Activated CD4-positive, alpha-beta T cell treated with anti-CD3 and anti-CD28 coated beads, Interleukin-2, amount 10 ng/mL, durations not matched to agents 7 days and 5 days (primary cell): Measurements from ENCODE around the gene GJB3. TPM values are rescaled to one million over a fixed set of nuclear protein-coding genes. Genes with fewer than 3 reads are reported as not detected.
"Not testable (repeated sequence)": the region's sequence is repeated elsewhere in the genome, so short reads cannot be mapped to it uniquely, and the experiment has no call there.

Experiments
- CTCF ChIA-PET: fragments of 350-600 bp; sonication (Branson Sonifier 250); formaldehyde crosslinking; loops from one replicate; lab custom pipeline; 2021; ENCODE audit warnings: antibody characterized with exemption; lab: Charles Lee
- POLR2A ChIA-PET: fragments of 350-600 bp; sonication (Branson Sonifier 250); formaldehyde crosslinking; loops from one replicate; lab custom pipeline; 2021; ENCODE audit warnings: antibody characterized with exemption; lab: Charles Lee
- DNase-seq: peaks from one replicate; pipeline ENCODE4 v3.0.0-alpha.2; 2020
- H3K27ac Mint-ChIP-seq: one replicate; pipeline ENCODE4 v1.8.0; 2021; ENCODE audit warnings: mild to moderate bottlenecking, moderate library complexity, mixed read lengths
- H3K27me3 Mint-ChIP-seq: one replicate; pipeline ENCODE4 v1.8.0; 2021; ENCODE audit warnings: mixed read lengths
- H3K36me3 Mint-ChIP-seq: one replicate; pipeline ENCODE4 v1.8.0; 2021; ENCODE audit warnings: low read depth, mixed read lengths
- H3K4me1 Mint-ChIP-seq: one replicate; pipeline ENCODE4 v1.8.0; 2021; ENCODE audit warnings: mixed read lengths
- H3K4me3 Mint-ChIP-seq: one replicate; pipeline ENCODE4 v1.8.0; 2021; ENCODE audit warnings: mild to moderate bottlenecking, moderate library complexity, mixed read lengths
- H3K9me3 Mint-ChIP-seq: one replicate; pipeline ENCODE4 v1.8.0; 2021; ENCODE audit warnings: mixed read lengths
- total RNA-seq, 2 experiments: library from RNA; stranded (reverse); gene quantifications; one replicate each; pipeline ENCODE4 v1.2.3, GENCODE V29; 2021

The GJB3 gene
- total RNA-seq, 2 experiments from 2014 or later: not detected

DNA sequence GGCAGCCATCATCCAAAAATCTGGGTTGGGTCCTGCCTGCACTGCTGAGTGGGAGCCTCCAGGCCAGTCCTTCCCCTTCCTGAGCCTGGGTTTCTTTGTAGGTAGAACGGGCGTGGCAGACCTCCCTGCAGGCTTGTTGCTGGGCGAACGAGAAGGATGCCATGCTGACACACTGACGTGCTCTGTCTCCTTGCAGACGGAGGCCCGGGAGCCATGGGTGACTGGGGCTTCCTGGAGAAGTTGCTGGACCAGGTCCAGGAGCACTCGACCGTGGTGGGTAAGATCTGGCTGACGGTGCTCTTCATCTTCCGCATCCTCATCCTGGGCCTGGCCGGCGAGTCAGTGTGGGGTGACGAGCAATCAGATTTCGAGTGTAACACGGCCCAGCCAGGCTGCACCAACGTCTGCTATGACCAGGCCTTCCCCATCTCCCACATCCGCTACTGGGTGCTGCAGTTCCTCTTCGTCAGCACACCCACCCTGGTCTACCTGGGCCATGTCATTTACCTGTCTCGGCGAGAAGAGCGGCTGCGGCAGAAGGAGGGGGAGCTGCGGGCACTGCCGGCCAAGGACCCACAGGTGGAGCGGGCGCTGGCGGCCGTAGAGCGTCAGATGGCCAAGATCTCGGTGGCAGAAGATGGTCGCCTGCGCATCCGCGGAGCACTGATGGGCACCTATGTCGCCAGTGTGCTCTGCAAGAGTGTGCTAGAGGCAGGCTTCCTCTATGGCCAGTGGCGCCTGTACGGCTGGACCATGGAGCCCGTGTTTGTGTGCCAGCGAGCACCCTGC lies 13.2 kb downstream of the GJB3 start:
- POLR2A ChIA-PET: no interaction called here
- DNase-seq: no peak

DNA sequence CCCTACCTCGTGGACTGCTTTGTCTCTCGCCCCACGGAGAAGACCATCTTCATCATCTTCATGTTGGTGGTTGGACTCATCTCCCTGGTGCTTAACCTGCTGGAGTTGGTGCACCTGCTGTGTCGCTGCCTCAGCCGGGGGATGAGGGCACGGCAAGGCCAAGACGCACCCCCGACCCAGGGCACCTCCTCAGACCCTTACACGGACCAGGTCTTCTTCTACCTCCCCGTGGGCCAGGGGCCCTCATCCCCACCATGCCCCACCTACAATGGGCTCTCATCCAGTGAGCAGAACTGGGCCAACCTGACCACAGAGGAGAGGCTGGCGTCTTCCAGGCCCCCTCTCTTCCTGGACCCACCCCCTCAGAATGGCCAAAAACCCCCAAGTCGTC lies 13.8 kb downstream of the GJB3 start:
- H3K4me3 Mint-ChIP-seq: no peak overlapping the region
- no peaks in the 10 kb centered on the region for H3K9me3 Mint-ChIP-seq
- H3K27me3 Mint-ChIP-seq: peaks cover 5% of the 10 kb centered on the region
- ChIA-PET POLR2A (no interaction called here), CTCF (interaction anchor here (1.0 kb wide), 1 partner anchor 58 kb away, joined by 3 read pairs; no protein-coding TSS in a partner anchor)
- no peak for DNase-seq
- H3K36me3 Mint-ChIP-seq: no peaks in the 10 kb centered on the region
- peaks cover 8% of the 10 kb centered on the region for H3K4me1 Mint-ChIP-seq
- no peak overlapping the region for H3K27ac Mint-ChIP-seq

More for the DNA sequence above, 13.2 kb downstream of the GJB3 start:
- no peak overlapping the region for H3K4me3 Mint-ChIP-seq
- H3K4me1 Mint-ChIP-seq: peaks cover 8% of the 10 kb centered on the region
- CTCF ChIA-PET: no interaction called here
- no peaks in the 10 kb centered on the region for H3K9me3 Mint-ChIP-seq
- peaks cover 5% of the 10 kb centered on the region for H3K27me3 Mint-ChIP-seq
- no peak overlapping the region for H3K27ac Mint-ChIP-seq
- no peaks in the 10 kb centered on the region for H3K36me3 Mint-ChIP-seq

DNA sequence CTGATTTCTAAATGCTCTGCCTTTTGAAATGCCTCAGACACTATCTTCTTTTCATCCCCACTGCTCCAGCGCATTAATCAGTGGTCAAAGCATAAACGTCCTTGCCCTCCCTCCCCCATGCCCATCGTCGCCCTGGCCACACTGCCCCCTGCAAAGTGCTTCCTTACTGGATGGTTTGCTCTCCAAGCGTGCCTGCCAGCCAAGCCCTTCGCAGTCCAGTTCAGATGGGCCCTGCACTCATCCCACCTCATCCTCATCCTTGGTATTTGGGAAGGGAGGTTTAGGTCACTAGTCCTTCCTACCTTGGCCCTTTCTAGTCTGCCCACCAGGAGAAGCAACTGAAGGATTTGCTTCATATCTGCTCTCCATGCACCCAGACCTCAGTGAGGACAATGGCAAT lies 14.9 kb downstream of the GJB3 start:
- Mint-ChIP-seq H3K27ac (no peak overlapping the region), H3K36me3 (no peaks in the 10 kb centered on the region), H3K4me1 (peaks cover 8% of the 10 kb centered on the region), H3K9me3 (no peaks in the 10 kb centered on the region), H3K27me3 (peaks cover 5% of the 10 kb centered on the region), H3K4me3 (no peak overlapping the region)
- POLR2A ChIA-PET: no interaction called here
- DNase-seq: no peak
- CTCF ChIA-PET: interaction anchor here (1.0 kb wide), 1 partner anchor 57 kb away, joined by 3 read pairs; no protein-coding TSS in a partner anchor

DNA sequence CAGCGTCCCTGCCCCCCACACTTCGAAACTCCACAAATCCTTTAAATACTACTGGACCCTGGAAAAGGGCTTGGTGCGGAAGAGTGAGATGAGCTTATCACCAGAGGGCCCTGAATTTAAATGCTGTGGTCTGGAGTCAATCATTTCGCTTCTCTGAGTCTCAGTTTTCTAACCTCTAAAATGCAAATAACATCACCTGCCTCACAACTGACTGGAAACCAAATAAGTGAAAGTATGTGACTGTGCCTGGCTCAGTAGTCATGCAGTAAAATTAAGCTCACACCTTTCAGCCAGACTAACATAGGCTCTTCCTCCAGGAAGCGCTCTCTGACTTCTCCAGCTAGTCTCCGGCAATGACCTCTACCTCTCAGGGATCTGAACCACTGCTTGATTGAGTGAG lies 16.0 kb downstream of the GJB3 start:
- H3K4me1 Mint-ChIP-seq: peaks cover 8% of the 10 kb centered on the region
- no peak for DNase-seq
- no peak overlapping the region for H3K4me3 Mint-ChIP-seq
- no peaks in the 10 kb centered on the region for H3K36me3 Mint-ChIP-seq
- H3K27me3 Mint-ChIP-seq: peaks cover 5% of the 10 kb centered on the region
- ChIA-PET CTCF (interaction anchor here (1.3 to 1.6 kb wide), 2 partner anchors 55 to 56 kb away, joined by 4 to 5 read pairs; no protein-coding TSS in a partner anchor), POLR2A (no interaction called here)
- H3K9me3 Mint-ChIP-seq: no peaks in the 10 kb centered on the region
- peak overlapping the region; percentile 46 for H3K27ac Mint-ChIP-seq

DNA sequence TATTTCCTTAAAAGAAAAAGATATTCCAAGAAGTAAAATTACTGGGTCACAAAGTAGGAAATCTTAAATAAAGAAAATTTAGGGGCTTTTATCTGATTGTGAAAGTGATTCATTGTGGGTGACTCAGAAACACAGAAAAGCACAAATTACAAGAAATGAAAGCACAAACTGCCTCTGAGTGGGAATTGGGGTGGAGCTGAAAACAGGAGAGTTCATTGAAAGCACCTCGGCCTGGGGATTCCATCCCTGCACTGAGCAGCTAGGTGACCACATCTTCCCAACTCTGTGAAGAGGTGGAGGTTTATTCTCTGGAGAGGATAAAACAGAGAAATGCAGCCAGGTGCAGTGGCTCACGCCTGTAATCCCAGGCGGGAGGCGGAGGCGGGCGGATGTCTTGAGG lies 19.2 kb downstream of the GJB3 start:
- DNase-seq: no peak
- H3K27me3 Mint-ChIP-seq: no peaks in the 10 kb centered on the region
- peaks cover 4% of the 10 kb centered on the region for H3K4me1 Mint-ChIP-seq
- ChIA-PET POLR2A (no interaction called here), CTCF (no interaction called here)
- H3K4me3 Mint-ChIP-seq: no peak overlapping the region
- H3K36me3 Mint-ChIP-seq: no peaks in the 10 kb centered on the region
- H3K27ac Mint-ChIP-seq: no peak overlapping the region
- peaks cover 5% of the 10 kb centered on the region for H3K9me3 Mint-ChIP-seq

DNA sequence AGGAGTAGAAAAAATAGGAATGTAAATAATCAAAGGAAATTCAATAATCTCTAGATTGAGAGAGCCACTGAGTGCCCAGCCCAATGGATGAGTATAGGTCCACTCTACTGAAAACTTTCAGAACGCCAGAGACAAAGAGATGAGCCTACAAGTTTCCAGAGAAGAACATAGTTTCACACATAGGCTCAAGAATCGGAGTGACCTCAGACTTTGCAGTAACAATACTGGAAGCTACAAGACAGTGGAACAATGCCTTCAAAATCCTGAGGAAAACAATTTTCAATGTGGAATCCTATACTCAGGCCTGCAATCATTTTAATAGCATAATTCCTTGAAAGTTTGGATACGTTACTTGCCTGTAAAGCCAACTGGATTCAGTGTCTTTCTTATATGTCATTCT lies 22.8 kb downstream of the GJB3 start:
- POLR2A ChIA-PET: no interaction called here
- Mint-ChIP-seq H3K27ac (no peak overlapping the region), H3K4me3 (no peak overlapping the region), H3K9me3 (peaks cover 5% of the 10 kb centered on the region), H3K4me1 (peaks cover 2% of the 10 kb centered on the region), H3K27me3 (no peaks in the 10 kb centered on the region), H3K36me3 (no peaks in the 10 kb centered on the region)
- DNase-seq: no peak
- CTCF ChIA-PET: no interaction called here

DNA sequence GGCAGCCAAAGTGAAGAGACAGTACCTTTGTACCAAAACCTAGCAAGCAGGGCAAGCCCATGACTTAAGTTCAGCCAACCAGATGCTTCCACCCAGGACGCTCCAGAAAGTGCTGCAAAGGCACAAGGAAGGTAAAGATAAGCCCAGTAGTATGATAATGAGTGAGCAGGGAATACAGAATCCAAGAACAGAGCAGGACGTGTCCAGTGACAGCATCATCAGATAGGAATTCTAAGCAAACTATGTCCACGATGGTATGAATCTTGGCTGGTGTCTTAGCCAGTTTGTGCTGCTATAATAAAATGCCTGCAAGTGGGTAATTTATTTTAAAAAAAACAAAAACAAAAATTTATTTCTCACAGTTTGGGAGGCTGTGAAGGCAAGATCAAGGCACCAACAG lies 25.4 kb downstream of the GJB3 start:
- ChIA-PET POLR2A (no interaction called here), CTCF (no interaction called here)
- H3K9me3 Mint-ChIP-seq: peaks cover 8% of the 10 kb centered on the region
- no peak overlapping the region for H3K27ac Mint-ChIP-seq
- no peak for DNase-seq
- H3K4me3 Mint-ChIP-seq: no peak overlapping the region
- H3K4me1 Mint-ChIP-seq: peaks cover 2% of the 10 kb centered on the region
- no peaks in the 10 kb centered on the region for H3K36me3 Mint-ChIP-seq
- no peaks in the 10 kb centered on the region for H3K27me3 Mint-ChIP-seq

DNA sequence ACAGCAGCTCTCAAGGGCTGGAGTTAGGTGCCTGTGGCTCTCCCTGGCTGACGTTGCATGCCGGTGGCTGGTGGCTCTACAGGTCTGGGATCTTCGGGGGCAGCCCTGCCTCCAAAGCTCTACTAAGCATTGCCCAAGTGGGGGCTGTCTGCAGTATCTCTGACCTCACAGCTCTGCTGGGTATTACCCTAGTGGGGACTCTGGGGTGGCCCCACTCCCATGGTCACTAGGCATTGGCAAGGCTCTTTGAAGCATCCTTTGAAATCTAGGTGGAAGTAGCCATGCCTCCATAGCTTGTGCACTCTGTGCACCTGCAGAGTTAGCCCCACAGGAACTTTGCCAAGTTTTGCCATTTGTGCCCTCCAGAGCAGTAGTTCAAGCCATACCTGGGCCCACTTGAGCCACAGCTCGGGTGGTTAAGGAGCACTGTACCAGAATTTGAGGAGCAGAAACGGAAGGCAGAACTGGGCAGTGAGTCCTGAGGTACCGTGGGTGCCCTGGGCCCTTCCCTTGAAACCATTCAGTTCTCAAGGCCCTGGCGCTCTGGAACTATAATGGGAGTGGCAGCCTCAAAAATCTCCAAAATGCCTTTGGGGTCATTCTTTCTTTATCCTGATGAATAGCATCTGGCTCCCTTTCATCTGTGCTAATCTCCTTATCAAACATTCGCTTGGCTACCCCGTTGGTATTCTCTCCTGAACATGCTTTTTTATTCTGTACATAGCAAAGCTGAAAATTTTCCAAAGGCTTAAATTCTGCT lies 27.2 kb downstream of the GJB3 start:
- Mint-ChIP-seq H3K9me3 (peaks cover 8% of the 10 kb centered on the region), H3K27me3 (no peaks in the 10 kb centered on the region), H3K36me3 (no peaks in the 10 kb centered on the region), H3K27ac (no peak overlapping the region), H3K4me1 (peaks cover 2% of the 10 kb centered on the region), H3K4me3 (no peak overlapping the region)
- CTCF ChIA-PET: no interaction called here
- POLR2A ChIA-PET: no interaction called here
- DNase-seq: no peak

DNA sequence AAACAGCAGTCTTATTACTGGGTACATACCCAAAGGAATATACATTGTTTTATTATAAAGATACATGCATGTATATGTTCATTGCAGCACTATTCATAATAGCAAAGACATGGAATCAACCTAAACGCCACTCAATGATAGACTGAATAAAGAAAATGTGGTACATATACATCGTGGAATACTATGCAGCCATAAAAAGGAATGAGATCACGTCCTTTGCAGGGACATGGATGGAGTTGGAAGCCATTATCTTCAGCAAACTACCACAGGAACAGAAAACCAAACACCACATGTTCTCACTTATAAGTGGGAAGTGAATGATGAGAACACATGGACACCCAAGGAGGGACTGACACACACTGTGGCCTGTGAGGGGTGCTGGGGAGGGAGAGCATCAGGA lies 29.8 kb downstream of the GJB3 start:
- H3K9me3 Mint-ChIP-seq, H3K36me3 Mint-ChIP-seq, POLR2A ChIA-PET, DNase-seq, CTCF ChIA-PET, H3K4me1 Mint-ChIP-seq, H3K27me3 Mint-ChIP-seq, H3K27ac Mint-ChIP-seq, H3K4me3 Mint-ChIP-seq: not testable (repeated sequence)

DNA sequence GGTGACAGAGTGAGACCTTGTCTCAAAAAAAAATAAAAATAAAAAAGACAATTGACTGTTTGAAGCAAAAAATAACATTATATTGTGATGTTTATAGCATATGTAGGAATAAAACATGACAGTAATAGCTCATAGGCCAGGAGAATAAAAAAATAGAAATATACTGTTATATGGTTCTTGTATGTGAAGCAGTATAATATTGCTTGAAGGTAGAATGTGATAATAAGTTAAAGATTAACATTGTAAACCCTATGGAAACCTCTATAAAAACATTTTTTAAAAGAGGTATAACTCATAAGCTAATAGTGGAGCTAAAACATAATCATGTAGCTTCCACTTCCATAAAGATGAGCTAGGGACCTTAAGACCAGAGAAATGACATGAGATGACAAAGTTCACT lies 35.3 kb downstream of the GJB3 start:
- no peaks in the 10 kb centered on the region for H3K36me3 Mint-ChIP-seq
- no peaks in the 10 kb centered on the region for H3K27me3 Mint-ChIP-seq
- no peak for DNase-seq
- no peak overlapping the region for H3K4me3 Mint-ChIP-seq
- ChIA-PET POLR2A (no interaction called here), CTCF (interaction anchor here (1.3 kb wide), 1 partner anchor 36 kb away, joined by 3 read pairs; no protein-coding TSS in a partner anchor)
- H3K4me1 Mint-ChIP-seq: no peaks in the 10 kb centered on the region
- H3K27ac Mint-ChIP-seq: no peak overlapping the region
- H3K9me3 Mint-ChIP-seq: no peaks in the 10 kb centered on the region

DNA sequence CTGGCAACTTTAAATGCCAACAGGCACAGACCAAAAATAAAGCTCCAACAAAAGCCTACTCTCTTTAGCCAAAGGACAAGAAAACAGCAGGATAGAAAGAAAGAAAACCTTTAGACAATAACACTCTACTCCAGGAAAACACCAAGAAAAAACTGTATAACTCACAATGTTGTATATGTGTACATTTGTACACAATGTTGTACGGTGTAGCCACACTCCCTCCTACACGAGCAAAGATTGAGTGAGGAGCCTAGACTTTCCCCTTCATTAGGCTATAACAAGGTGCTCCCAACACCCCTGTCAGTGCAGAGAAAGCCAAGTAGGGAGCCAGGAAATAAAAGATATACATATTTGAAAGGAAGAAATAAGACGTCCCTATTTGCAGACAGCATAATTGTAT lies 35.8 kb downstream of the GJB3 start:
- POLR2A ChIA-PET: no interaction called here
- CTCF ChIA-PET: no interaction called here

DNA sequence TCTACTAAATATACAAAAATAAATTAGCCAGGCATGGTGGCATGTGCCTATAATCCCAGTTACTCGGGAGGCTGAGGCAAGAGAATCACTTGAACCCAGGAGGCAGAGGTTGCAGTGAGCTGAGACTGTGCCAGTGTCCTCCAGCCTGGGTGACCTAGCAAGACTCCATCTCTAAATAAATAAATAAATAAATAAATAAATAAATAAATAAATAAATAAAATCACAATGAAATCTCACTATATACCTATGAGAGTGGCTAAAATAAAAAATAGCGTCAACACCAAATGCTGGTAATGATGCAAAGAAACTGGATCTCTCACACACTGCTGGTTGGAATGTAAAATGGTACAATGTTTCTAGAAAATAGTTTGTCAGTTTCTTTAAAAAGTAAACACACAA lies 37.8 kb downstream of the GJB3 start:
- H3K27ac Mint-ChIP-seq, H3K27me3 Mint-ChIP-seq, POLR2A ChIA-PET, CTCF ChIA-PET, H3K36me3 Mint-ChIP-seq, H3K9me3 Mint-ChIP-seq, DNase-seq, H3K4me3 Mint-ChIP-seq, H3K4me1 Mint-ChIP-seq: not testable (repeated sequence)

More for the DNA sequence above, 35.8 kb downstream of the GJB3 start:
- no peaks in the 10 kb centered on the region for H3K4me1 Mint-ChIP-seq
- no peaks in the 10 kb centered on the region for H3K27me3 Mint-ChIP-seq
- H3K9me3 Mint-ChIP-seq: no peaks in the 10 kb centered on the region
- no peak for DNase-seq
- H3K4me3 Mint-ChIP-seq: no peak overlapping the region
- no peak overlapping the region for H3K27ac Mint-ChIP-seq
- H3K36me3 Mint-ChIP-seq: no peaks in the 10 kb centered on the region

DNA sequence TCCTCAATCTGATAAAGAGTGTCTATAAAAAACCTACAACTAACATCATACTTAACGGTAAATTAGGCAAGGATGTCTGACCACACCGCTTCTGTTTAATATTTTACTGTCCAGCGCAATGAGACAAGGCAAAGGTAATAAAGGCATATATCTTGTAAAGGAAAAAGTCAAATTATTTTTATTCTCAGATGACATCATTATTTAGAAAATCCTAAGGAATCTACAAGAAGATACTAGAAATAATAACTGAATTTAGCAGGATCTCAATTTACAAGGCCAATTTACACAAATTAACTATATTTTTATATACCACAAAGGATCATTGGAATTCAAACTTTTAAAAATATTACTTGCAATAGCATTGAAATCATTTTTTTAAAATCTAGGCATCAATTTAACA lies 41.2 kb downstream of the GJB3 start:
- Mint-ChIP-seq H3K36me3 (no peaks in the 10 kb centered on the region), H3K4me1 (no peaks in the 10 kb centered on the region), H3K27me3 (no peaks in the 10 kb centered on the region), H3K27ac (no peak overlapping the region), H3K4me3 (no peak overlapping the region), H3K9me3 (no peaks in the 10 kb centered on the region)
- ChIA-PET CTCF (no interaction called here), POLR2A (no interaction called here)
- DNase-seq: no peak
